Trophoblast cell (in vitro differentiated cells and primary cell): ENCODE measurements around the gene RMP24.

Source experiments
- DNase-seq, 2 donors: peaks; one replicate each; pipeline ENCODE4 v3.0.0-alpha.2; 2016
- H2AFZ ChIP-seq: 2 replicates; pipeline ENCODE4 v1.6.1; 2013; ENCODE audit warnings: low read length, moderate library complexity, mild to moderate bottlenecking; ENCODE audit not compliant: insufficient read depth, poor library complexity
- H2AK5ac ChIP-seq: 2 replicates; pipeline ENCODE4 v1.6.1; 2013; ENCODE audit warnings: mild to moderate bottlenecking, low read length
- H2BK120ac ChIP-seq: 2 replicates; pipeline ENCODE4 v1.6.1; 2013; ENCODE audit warnings: low read length, mild to moderate bottlenecking, moderate library complexity; ENCODE audit not compliant: insufficient read depth, poor library complexity
- H2BK12ac ChIP-seq: 2 replicates; pipeline ENCODE4 v1.6.1; 2013; ENCODE audit warnings: mild to moderate bottlenecking, low read length, moderate library complexity
- H2BK5ac ChIP-seq: 2 replicates; pipeline ENCODE4 v1.6.1; 2013; ENCODE audit warnings: low read length, low read depth, moderate library complexity, mild to moderate bottlenecking; ENCODE audit not compliant: poor library complexity
- H3K14ac ChIP-seq: 2 replicates; pipeline ENCODE4 v1.6.1; 2013; ENCODE audit warnings: mild to moderate bottlenecking, low read length
- H3K18ac ChIP-seq: 2 replicates; pipeline ENCODE4 v1.6.1; 2013; ENCODE audit warnings: mild to moderate bottlenecking, low read length
- H3K23ac ChIP-seq: 2 replicates; pipeline ENCODE4 v1.6.1; 2013; ENCODE audit warnings: low read length
- H3K27ac ChIP-seq: 2 replicates; pipeline ENCODE4 v1.5.1; 2013; ENCODE audit warnings: low read depth, mild to moderate bottlenecking, inconsistent platforms, low read length, moderate library complexity
- H3K27me3 ChIP-seq: 2 replicates; pipeline ENCODE4 v1.6.1; 2013; ENCODE audit warnings: inconsistent platforms, mild to moderate bottlenecking, low read length, moderate library complexity; ENCODE audit not compliant: insufficient read depth
- H3K36me3 ChIP-seq, 2 experiments: 1 replicate in 1 of 2; 2 replicates in 1 of 2; pipeline ENCODE4 v1.6.1; 2013; ENCODE audit warnings: low read length in 2 of 2, mild to moderate bottlenecking in 2 of 2, moderate library complexity in 1 of 2; ENCODE audit not compliant: insufficient read depth in 2 of 2, control insufficient read depth in 1 of 2
- H3K4ac ChIP-seq: 2 replicates; pipeline ENCODE4 v1.6.1; 2013; ENCODE audit warnings: low read depth, mild to moderate bottlenecking, low read length, moderate library complexity
- H3K4me1 ChIP-seq, 2 experiments: 1 replicate in 1 of 2; 2 replicates in 1 of 2; pipeline ENCODE4 v1.6.1; 2013; ENCODE audit warnings: low read length in 2 of 2, mild to moderate bottlenecking in 2 of 2, moderate library complexity in 1 of 2; ENCODE audit not compliant: insufficient read depth in 2 of 2, control insufficient read depth in 1 of 2
- H3K4me2 ChIP-seq: 2 replicates; pipeline ENCODE4 v1.6.1; 2013; ENCODE audit warnings: inconsistent platforms, mild to moderate bottlenecking, low read length, moderate library complexity
- H3K4me3 ChIP-seq: 2 replicates; pipeline ENCODE4 v1.5.1; 2013; ENCODE audit warnings: mild to moderate bottlenecking, low read depth, low read length, inconsistent platforms
- H3K79me1 ChIP-seq: one replicate; pipeline ENCODE4 v1.6.1; 2013; ENCODE audit warnings: low read length
- H3K79me2 ChIP-seq: 2 replicates; pipeline ENCODE4 v1.6.1; 2013; ENCODE audit warnings: low read length, mild to moderate bottlenecking; ENCODE audit not compliant: control insufficient read depth, insufficient read depth, poor library complexity
- H3K9ac ChIP-seq: 2 replicates; pipeline ENCODE4 v1.6.1; 2013; ENCODE audit warnings: mild to moderate bottlenecking, low read length
- H3K9me3 ChIP-seq: 2 replicates; pipeline ENCODE4 v1.6.1; 2013; ENCODE audit warnings: low read depth, mild to moderate bottlenecking, control low read depth, inconsistent platforms, low read length; ENCODE audit not compliant: insufficient read depth
- H4K12ac ChIP-seq: 2 replicates; pipeline ENCODE4 v1.6.1; 2013; ENCODE audit warnings: low read depth, mild to moderate bottlenecking, low read length, moderate library complexity
- H4K8ac ChIP-seq: 2 replicates; pipeline ENCODE4 v1.6.1; 2013; ENCODE audit warnings: low read depth, mild to moderate bottlenecking, low read length, moderate library complexity
- H4K91ac ChIP-seq: one replicate; pipeline ENCODE4 v1.6.1; 2013; ENCODE audit warnings: low read depth, mild to moderate bottlenecking, low read length, moderate library complexity
- WGBS: extraction: QIAGEN DNeasy Blood & Tissue Kit; methylation state at CpG from one replicate; pipeline ENCODE4 v1.1.7; 2013; ENCODE audit warnings: missing lambda C conversion rate; ENCODE audit not compliant: insufficient read length, insufficient coverage; ENCODE audit errors: extremely low coverage; 5-methylcytosine and 5-hydroxymethylcytosine counted together

Gene RMP24

DNA sequence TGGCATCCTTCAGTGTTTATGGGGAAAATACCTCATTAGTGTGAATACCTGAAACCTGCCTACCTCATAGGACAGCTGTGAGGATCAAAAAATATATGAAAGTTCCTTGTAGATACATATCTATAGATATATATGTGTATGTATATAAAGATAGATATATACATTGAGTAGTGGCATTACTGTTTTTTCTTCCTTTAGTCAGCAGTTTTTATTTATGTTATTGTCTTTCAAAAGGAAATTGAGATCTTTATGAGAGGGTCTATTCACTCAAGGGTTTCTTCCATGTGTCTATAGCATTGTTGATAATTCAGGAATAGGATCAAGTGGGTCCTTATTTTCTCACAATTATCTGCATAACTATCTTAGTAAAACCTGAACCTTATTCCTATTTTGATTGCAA is 6.6 kb downstream of the RMP24 start:
- no peak for DNase-seq
- Histone ChIP-seq H3K18ac (no peak overlapping the region), H2AFZ (no peak overlapping the region), H2BK120ac (no peak overlapping the region), H4K91ac (no peak overlapping the region), H2BK5ac (no peak overlapping the region), H3K79me2 (no peaks in the 10 kb centered on the region), H3K14ac (no peak overlapping the region), H4K12ac (no peak overlapping the region), H3K9ac (no peak overlapping the region), H2BK12ac (no peak overlapping the region), H3K36me3 (peaks cover 16 to 23% of the 10 kb centered on the region in 2 experiments), H3K27me3 (no peaks in the 10 kb centered on the region), H3K4me3 (no peak overlapping the region), H3K27ac (no peak overlapping the region), H4K8ac (no peak overlapping the region), H3K9me3 (no peaks in the 10 kb centered on the region), H3K4me1 (no peaks in the 10 kb centered on the region), H3K4ac (no peak overlapping the region), H2AK5ac (no peak overlapping the region), H3K79me1 (no peaks in the 10 kb centered on the region), H3K4me2 (no peak overlapping the region), H3K23ac (no peak overlapping the region)

DNA sequence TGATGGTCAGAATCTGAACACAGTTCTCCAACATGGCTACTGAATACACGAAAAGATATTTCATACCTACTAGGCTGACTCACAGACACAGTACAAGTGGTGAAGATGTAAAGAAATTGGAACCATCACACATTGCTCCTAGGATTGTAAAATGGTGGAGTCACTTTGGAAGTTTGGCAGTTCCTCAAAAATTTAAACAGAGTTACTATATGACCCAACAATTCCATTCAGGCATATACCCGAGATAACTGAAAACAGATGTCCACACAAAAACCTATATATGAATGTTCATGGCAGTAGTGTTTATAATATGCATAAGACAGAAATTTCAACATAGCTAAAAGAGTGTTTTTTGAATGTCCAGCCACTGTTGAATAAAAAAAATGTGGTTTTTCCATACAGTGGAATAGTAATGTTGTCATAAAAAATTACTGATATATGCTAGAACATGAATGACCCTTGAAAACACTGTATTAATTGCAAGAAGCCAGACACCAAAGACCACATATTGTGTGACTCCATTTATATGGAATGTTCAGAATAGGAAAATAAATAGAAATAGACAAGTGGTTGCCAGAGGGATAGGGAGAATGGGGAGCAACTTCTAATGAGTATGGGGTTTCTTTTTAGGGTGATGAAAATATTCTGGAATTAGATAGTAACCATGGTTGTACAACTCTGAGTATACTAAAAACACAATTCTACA is 10.1 kb downstream of the RMP24 start:
- H4K91ac ChIP-seq, result no peak overlapping the region
- no peaks in the 10 kb centered on the region for H3K9me3 ChIP-seq
- no peaks in the 10 kb centered on the region for H3K79me1 ChIP-seq
- no peak for DNase-seq
- H3K9ac ChIP-seq, result no peak overlapping the region
- H2AFZ ChIP-seq, result no peak overlapping the region
- no peak overlapping the region for H3K14ac ChIP-seq
- H2BK120ac ChIP-seq, result no peak overlapping the region
- no peak overlapping the region for H3K18ac ChIP-seq
- H3K4me1 ChIP-seq, result no peaks in the 10 kb centered on the region
- H2AK5ac ChIP-seq, result no peak overlapping the region
- no CpG with 5 or more reads among the region's 2 CpGs for WGBS
- no peak overlapping the region for H4K8ac ChIP-seq
- H3K4me3 ChIP-seq, result no peak overlapping the region
- no peak overlapping the region for H4K12ac ChIP-seq
- H2BK12ac ChIP-seq, result no peak overlapping the region
- H3K27ac ChIP-seq, result no peak overlapping the region
- H3K79me2 ChIP-seq, result no peaks in the 10 kb centered on the region
- H3K23ac ChIP-seq, result no peak overlapping the region
- H2BK5ac ChIP-seq, result no peak overlapping the region
- H3K36me3 ChIP-seq, result peaks cover 10 to 18% of the 10 kb centered on the region in 2 experiments
- no peak overlapping the region for H3K4ac ChIP-seq
- H3K4me2 ChIP-seq, result no peak overlapping the region
- no peaks in the 10 kb centered on the region for H3K27me3 ChIP-seq

DNA sequence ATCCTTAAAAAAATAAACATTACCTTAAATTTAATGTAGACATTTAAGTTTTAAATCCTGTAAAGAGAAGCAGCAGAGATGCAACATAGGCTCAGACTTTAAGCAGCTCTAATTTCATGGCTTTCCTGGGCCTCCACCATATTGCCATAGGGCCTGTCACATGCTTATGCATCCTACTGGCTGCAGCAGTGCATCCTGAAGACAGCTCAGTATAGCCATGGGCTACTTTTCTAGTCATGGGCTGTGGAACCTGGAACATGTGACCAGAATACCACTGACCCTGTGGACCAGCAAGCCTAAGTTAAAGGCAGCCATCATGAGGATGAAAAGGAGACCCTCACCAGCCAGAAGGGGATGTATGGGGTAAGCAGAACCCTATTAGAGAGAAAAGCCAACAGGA is 10.7 kb downstream of the RMP24 start:
- Histone ChIP-seq H2BK12ac (no peak overlapping the region), H3K36me3 (peaks cover 9 to 12% of the 10 kb centered on the region in 2 experiments), H2AK5ac (no peak overlapping the region), H3K9me3 (no peaks in the 10 kb centered on the region), H3K18ac (no peak overlapping the region), H4K8ac (no peak overlapping the region), H3K79me1 (no peaks in the 10 kb centered on the region), H3K79me2 (no peaks in the 10 kb centered on the region), H3K4me2 (no peak overlapping the region), H3K9ac (no peak overlapping the region), H3K4me1 (no peaks in the 10 kb centered on the region), H2BK120ac (no peak overlapping the region), H4K12ac (no peak overlapping the region), H3K4ac (no peak overlapping the region), H3K23ac (no peak overlapping the region), H3K27me3 (no peaks in the 10 kb centered on the region), H2AFZ (no peak overlapping the region), H3K4me3 (no peak overlapping the region), H3K27ac (no peak overlapping the region), H3K14ac (no peak overlapping the region), H2BK5ac (no peak overlapping the region), H4K91ac (no peak overlapping the region)
- DNase-seq, result no peak

DNA sequence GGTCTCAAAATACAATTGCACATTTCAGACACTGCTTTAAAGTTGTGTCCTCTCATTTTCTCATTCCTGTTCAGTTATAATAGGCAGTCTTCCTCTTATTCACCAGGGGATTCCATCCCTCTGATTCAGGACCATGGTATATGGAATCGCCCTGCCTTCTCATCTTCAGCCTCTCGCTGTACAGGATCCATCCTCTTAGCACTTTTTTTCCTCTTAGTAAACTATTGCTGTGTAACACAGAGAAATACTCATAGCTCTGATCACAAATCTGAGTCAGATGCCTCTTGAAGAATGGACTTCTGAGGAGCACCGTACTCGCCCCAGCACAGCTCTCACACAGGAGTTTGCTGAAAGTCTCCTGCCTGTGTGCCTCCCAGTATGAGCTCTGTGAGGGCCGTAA is 11.3 kb downstream of the RMP24 start:
- Histone ChIP-seq H3K4me2 (no peak overlapping the region), H3K18ac (no peak overlapping the region), H3K4me1 (no peaks in the 10 kb centered on the region), H2AFZ (no peak overlapping the region), H2BK120ac (no peak overlapping the region), H4K8ac (no peak overlapping the region), H4K12ac (no peak overlapping the region), H3K27ac (no peak overlapping the region), H3K4me3 (no peak overlapping the region), H3K9me3 (no peaks in the 10 kb centered on the region), H2AK5ac (no peak overlapping the region), H3K14ac (no peak overlapping the region), H3K79me1 (no peaks in the 10 kb centered on the region), H3K23ac (no peak overlapping the region), H3K27me3 (no peaks in the 10 kb centered on the region), H3K4ac (no peak overlapping the region), H2BK5ac (no peak overlapping the region), H2BK12ac (no peak overlapping the region), H3K9ac (no peak overlapping the region), H4K91ac (no peak overlapping the region), H3K36me3 (peaks cover 6 to 9% of the 10 kb centered on the region in 2 experiments), H3K79me2 (no peaks in the 10 kb centered on the region)
- DNase-seq, result no peak
- no CpG with 5 or more reads among the region's 5 CpGs for WGBS
